HG02973 (cell line): ENCODE measurements around the gene ARFGEF2.
"Not testable (repeated sequence)": the region's sequence is repeated elsewhere in the genome, so short reads cannot be mapped to it uniquely, and the experiment has no call there.

Experiments
- ATAC-seq: cut with Tn5 transposase; IDR thresholded peaks from one replicate; pipeline ENCODE4 v1.9.1; 2021; ENCODE audit warnings: moderate library complexity; ENCODE audit not compliant: unreplicated experiment

Gene ARFGEF2

GRCh38 chr20:48921168-48921882 lies at the start of gene ARFGEF2:
ARFGEF2 (plus strand) TSS chr20:48921711; CDS start chr20:48921890, 179 bp downstream.
- ATAC-seq = peak; percentile 70

- ATAC-seq = no peak
Measured at GRCh38 chr20:48875233-48875913, 46.1 kb upstream of the ARFGEF2 start.

GRCh38 chr20:48875914-48876240 lies 45.6 kb upstream of the ARFGEF2 start:
- no peak for ATAC-seq

GRCh38 chr20:48877304-48877703 lies 44.2 kb upstream of the ARFGEF2 start:
- ATAC-seq = no peak

GRCh38 chr20:48878534-48879248 lies 42.8 kb upstream of the ARFGEF2 start:
- ATAC-seq = no peak

GRCh38 chr20:48879612-48880245 lies 41.8 kb upstream of the ARFGEF2 start:
- ATAC-seq = no peak

- ATAC-seq = no peak
Measured at GRCh38 chr20:48880331-48880730, 41.2 kb upstream of the ARFGEF2 start.

GRCh38 chr20:48880981-48881657 lies 40.4 kb upstream of the ARFGEF2 start:
- ATAC-seq = no peak

- no peak for ATAC-seq
Measured at GRCh38 chr20:48885237-48885636, 36.3 kb upstream of the ARFGEF2 start.

GRCh38 chr20:48886194-48886593 lies 35.3 kb upstream of the ARFGEF2 start:
- no peak for ATAC-seq

- no peak for ATAC-seq
Measured at GRCh38 chr20:48886811-48887210, 34.7 kb upstream of the ARFGEF2 start.

GRCh38 chr20:48888517-48888916 lies 33.0 kb upstream of the ARFGEF2 start:
- not testable (repeated sequence) for ATAC-seq

GRCh38 chr20:48889140-48889790 lies 32.2 kb upstream of the ARFGEF2 start:
- ATAC-seq = no peak

- no peak for ATAC-seq
Measured at GRCh38 chr20:48891235-48892048, 30.1 kb upstream of the ARFGEF2 start.

- ATAC-seq = no peak
Measured at GRCh38 chr20:48892049-48892470, 29.5 kb upstream of the ARFGEF2 start.

GRCh38 chr20:48892891-48893290 lies 28.6 kb upstream of the ARFGEF2 start:
- ATAC-seq = no peak

- no peak for ATAC-seq
Measured at GRCh38 chr20:48893374-48893773, 28.1 kb upstream of the ARFGEF2 start.

- ATAC-seq = no peak
Measured at GRCh38 chr20:48897305-48898010, 24.1 kb upstream of the ARFGEF2 start.

GRCh38 chr20:48898210-48898609 lies 23.3 kb upstream of the ARFGEF2 start:
- ATAC-seq = no peak
